ENCODE results near the gene CASK.

The CASK gene

DNA sequence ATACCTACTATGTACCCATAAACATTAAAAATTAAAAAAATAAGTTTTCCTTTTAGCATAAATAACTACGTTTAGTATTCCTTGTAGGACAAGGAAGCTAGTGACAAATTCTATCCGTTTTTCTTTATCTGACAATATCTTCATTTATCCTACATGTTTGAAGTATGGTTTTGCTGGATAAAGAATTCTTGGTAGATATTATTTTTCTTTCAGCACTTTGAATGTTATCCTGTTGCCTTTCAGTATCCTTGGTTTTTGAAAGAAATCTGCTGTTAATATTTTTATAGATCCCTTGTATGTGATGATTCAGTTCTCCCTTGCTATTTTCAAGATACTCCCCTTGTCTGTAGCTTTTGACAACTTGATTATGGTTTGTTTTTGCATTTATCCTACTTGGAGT lies 76.6 kb downstream of the CASK start:
- no peak for DNase-seq (ENCODE audit: extremely low read depth, low read depth)
- TF ChIP-seq CTCF (IDR thresholded peaks at IDR 0.05; ENCODE audit: low read depth, low read length), result no peak

- DNase-seq (ENCODE audit: extremely low read depth, low read depth), result no peak
- TF ChIP-seq CTCF (IDR thresholded peaks at IDR 0.05; ENCODE audit: low read depth, low read length), result no peak
These were observed 85.9 kb downstream of the CASK start for GRCh38 chrX:41837270-41837944.

- DNase-seq (ENCODE audit: extremely low read depth, low read depth), result no peak
- no peak for TF ChIP-seq CTCF (IDR thresholded peaks at IDR 0.05; ENCODE audit: low read depth, low read length)
These were observed 94.5 kb downstream of the CASK start for GRCh38 chrX:41828826-41829225.

- DNase-seq (ENCODE audit: extremely low read depth, low read depth), result no peak
These were observed 95.5 kb downstream of the CASK start for GRCh38 chrX:41827886-41828285.

GRCh38 chrX:41825796-41826195 lies 97.6 kb downstream of the CASK start:
- no peak for TF ChIP-seq CTCF (IDR thresholded peaks at IDR 0.05; ENCODE audit: low read depth, low read length)
- DNase-seq (ENCODE audit: extremely low read depth, low read depth), result no peak

More at GRCh38 chrX:41827886-41828285, 95.5 kb downstream of the CASK start:
- TF ChIP-seq CTCF (IDR thresholded peaks at IDR 0.05; ENCODE audit: low read depth, low read length), result no peak

GRCh38 chrX:41824551-41824950 lies 98.8 kb downstream of the CASK start:
- TF ChIP-seq CTCF (IDR thresholded peaks at IDR 0.05; ENCODE audit: low read depth, low read length), result no peak
- no peak for DNase-seq (ENCODE audit: extremely low read depth, low read depth)

- no peak for TF ChIP-seq CTCF (IDR thresholded peaks at IDR 0.05; ENCODE audit: low read depth, low read length)
- no peak for DNase-seq (ENCODE audit: extremely low read depth, low read depth)
These were observed 100.0 kb downstream of the CASK start for GRCh38 chrX:41823402-41823801.

Measured in AG09319 (cell line).